Measurements from ENCODE around the gene ID3.

The ID3 gene, protein sequence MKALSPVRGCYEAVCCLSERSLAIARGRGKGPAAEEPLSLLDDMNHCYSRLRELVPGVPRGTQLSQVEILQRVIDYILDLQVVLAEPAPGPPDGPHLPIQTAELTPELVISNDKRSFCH

DNA sequence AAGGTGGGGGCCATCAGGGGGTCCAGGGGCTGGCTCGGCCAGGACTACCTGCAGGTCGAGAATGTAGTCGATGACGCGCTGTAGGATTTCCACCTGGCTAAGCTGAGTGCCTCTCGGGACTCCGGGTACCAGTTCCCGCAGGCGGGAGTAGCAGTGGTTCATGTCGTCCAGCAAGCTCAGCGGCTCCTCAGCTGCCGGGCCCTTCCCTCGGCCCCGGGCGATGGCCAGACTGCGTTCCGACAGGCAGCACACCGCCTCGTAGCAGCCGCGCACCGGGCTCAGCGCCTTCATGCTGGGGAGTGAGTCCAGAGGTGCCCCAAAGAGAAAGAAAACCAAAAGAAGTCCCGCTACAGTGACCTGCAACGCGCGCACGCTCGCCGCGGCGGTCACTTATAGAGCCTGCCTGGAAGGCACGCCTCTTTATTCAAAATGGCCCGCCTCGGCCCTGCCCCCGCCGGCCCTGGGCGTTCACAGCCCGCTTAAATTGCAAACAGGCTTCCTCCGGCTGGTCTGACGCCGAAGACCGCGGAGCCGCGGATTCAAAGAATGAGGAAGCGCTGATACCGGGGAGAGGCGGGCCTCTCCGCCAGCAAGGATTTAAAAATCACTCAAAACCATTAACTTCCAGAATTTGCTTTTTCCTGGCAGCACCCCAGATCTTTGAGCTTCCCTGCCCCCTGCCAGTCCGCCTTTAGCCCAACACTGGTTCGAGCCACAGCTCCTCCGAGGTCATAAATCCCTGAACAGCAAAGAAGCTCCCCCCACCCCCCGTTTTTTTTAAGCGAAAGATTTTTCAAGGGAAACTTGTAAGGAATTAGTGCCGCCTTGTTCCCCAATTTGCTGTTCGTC is at the start of gene ID3:
TSS of gene ID3 (minus strand) at position 366 of the 849 bp plus-strand sequence. CDS start at position 291, 75 bp downstream.
- DNase-seq (ENCODE audit: extremely low read depth, low read depth), result peak; percentile 84
- TF ChIP-seq, protein P1, sequence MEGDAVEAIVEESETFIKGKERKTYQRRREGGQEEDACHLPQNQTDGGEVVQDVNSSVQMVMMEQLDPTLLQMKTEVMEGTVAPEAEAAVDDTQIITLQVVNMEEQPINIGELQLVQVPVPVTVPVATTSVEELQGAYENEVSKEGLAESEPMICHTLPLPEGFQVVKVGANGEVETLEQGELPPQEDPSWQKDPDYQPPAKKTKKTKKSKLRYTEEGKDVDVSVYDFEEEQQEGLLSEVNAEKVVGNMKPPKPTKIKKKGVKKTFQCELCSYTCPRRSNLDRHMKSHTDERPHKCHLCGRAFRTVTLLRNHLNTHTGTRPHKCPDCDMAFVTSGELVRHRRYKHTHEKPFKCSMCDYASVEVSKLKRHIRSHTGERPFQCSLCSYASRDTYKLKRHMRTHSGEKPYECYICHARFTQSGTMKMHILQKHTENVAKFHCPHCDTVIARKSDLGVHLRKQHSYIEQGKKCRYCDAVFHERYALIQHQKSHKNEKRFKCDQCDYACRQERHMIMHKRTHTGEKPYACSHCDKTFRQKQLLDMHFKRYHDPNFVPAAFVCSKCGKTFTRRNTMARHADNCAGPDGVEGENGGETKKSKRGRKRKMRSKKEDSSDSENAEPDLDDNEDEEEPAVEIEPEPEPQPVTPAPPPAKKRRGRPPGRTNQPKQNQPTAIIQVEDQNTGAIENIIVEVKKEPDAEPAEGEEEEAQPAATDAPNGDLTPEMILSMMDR (IDR thresholded peaks at IDR 0.05; ENCODE audit: low read depth, low read length, missing control alignments), result no peak
- peak within 1 kb of the TSS; percentile 60 for H3K4me3 ChIP-seq (replicated peaks; ENCODE audit: low read depth, low read length)

DNA sequence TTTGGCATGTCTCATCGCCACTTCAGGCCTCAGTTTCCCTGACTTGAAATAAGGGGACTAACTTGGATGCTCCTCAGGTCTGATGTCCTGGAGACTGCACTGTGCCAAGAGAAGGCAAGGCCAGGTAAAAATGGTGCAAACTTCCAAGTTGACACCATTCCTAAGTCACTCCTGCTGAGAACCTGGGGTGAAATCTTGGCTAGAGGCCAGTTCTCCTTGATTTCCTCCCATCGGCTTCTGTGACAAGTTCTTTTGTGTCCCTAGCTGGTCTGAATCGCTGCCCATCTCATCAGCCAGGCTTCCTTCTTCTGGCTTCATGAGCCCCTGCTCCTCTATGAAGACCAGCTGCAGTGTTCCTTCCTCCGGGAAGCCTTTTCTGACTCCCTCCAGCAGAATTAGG is 48.6 kb upstream of the ID3 start:
- TF ChIP-seq, protein P1 (IDR thresholded peaks at IDR 0.05; ENCODE audit: low read depth, low read length, missing control alignments), result no peak
- no peak for DNase-seq (ENCODE audit: extremely low read depth, low read depth)

DNA sequence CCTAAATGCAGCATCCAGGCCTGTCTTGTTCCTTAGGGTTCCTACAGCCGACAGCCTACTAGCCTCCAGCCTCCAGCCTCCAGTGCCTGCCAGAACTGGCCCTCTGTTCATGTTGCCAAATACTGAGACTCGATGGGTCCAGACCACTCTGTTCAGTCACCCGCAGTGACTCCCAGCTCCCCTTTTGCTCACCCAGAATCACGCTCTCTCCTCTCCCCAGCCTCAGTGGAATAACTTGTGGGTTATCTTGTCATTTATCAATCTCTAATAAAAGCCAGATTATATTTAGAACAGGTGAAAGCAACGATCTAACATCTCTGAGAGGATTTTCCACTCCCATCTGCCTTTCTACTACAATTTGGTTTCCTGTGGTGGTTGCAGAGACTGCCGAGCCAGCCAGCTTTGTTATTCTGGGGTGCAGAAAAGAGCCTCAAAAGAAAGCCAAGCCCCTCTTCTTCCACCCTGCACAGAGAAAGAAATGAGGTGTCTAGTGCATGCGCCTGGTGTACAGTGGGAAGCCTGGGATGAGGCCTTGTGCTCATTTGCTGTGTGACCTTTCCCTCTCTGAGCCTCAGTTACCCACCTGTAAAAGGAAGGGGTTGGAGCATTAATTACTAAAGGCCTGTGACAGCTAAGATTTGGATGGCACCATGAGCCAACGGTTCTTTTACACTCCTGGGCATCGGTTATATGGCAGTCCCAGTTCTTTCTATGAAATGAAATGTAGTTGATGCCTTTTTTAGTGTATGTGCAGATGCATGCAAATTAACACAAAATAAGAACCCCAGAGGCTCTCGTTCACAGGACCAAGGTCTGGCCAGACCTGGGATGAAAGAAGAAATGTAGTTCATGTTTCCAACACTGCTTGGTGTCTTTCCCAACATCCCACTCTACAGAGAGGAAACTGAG is 42.9 kb upstream of the ID3 start:
- TF ChIP-seq, protein P1 (IDR thresholded peaks at IDR 0.05; ENCODE audit: low read depth, low read length, missing control alignments), result no peak
- no peak for DNase-seq (ENCODE audit: extremely low read depth, low read depth)
- H3K4me3 ChIP-seq (replicated peaks; ENCODE audit: low read depth, low read length), result no peak overlapping the region

More for the DNA sequence above, 48.6 kb upstream of the ID3 start:
- H3K4me3 ChIP-seq (replicated peaks; ENCODE audit: low read depth, low read length), result no peak overlapping the region

DNA sequence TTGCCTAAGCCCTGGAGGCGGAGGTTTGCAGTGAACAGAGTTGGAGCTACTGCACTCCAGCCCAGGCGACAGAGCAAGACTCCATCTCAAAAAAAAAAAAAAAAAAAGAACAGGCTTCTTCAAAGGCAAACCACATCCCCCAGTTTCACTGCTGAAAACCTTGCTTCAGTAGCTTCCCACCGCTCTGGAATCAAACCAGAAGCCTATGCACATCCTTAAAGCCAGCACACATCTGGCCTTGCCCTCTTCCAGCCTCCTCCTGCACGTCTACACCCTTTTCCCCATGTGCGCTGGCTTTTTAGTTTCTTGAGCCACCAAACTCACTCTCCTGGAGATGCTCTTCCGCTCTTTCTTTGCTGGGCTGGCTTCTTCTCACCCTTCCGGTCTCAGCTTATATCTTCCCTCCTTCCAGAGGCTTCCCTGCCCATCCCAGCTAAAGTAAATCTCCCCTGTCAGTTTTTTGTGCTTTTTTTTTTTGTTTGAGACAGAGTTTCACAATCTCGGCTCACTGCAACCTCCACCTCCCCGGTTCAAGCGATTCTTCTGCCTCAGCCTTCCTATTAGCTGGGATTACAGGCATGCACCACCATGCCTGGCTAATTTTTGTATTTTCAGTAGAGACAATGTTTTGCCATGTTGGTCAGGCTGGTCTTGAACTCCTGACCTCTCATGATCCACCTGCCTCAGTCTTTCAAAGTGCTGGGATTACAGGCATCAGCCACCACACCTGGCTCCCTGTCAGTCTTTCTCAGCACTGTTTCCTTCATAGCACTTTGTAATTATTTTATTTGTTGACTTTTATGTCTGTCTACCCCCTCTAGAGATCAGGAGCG is 42.0 kb upstream of the ID3 start:
- TF ChIP-seq, protein P1 (IDR thresholded peaks at IDR 0.05; ENCODE audit: low read depth, low read length, missing control alignments), result no peak
- no peak for DNase-seq (ENCODE audit: extremely low read depth, low read depth)
- no peak overlapping the region for H3K4me3 ChIP-seq (replicated peaks; ENCODE audit: low read depth, low read length)

DNA sequence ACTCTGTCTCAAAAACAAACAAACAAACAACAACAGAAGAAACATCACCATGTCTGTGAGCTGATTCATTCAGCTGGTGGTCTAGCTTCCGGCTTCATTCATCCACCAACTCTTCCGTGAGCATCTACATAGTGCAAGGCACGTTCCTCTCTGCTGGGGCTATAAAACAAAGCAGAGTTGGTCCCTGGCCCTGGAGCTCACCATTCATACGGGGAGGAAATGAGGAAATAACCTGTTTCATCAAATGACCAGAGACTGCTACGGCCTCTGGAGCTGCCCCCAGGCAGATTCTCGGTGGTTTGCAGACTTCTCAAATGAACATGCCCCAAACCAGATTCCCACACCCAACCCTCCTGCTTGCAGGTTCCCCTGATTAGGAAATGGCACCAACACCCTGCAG is 41.0 kb upstream of the ID3 start:
- H3K4me3 ChIP-seq (replicated peaks; ENCODE audit: low read depth, low read length), result no peak overlapping the region
- no peak for DNase-seq (ENCODE audit: extremely low read depth, low read depth)
- TF ChIP-seq, protein P1 (IDR thresholded peaks at IDR 0.05; ENCODE audit: low read depth, low read length, missing control alignments), result no peak

DNA sequence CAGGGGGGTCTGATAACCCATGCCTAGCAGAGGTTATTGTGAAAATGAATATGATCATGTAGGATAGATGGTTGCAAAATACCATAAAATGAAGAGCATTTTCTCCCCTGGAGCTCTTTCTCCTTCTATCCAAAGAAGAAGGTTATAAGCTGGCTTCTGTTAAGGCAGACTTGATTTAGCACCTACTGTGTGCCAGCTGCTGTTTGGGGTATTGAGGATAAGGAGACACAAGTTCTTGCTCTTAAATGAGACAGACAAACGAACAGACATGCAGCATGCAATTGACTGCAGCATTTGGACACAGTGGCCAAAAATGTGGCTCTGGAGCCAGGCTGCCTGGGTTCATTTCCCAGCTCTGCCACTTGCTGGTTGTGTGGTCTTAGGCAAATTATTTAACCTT is 39.8 kb upstream of the ID3 start:
- TF ChIP-seq, protein P1 (IDR thresholded peaks at IDR 0.05; ENCODE audit: low read depth, low read length, missing control alignments), result no peak
- H3K4me3 ChIP-seq (replicated peaks; ENCODE audit: low read depth, low read length), result no peak overlapping the region
- no peak for DNase-seq (ENCODE audit: extremely low read depth, low read depth)

Data from HFF-Myc (cell line).